T-helper 2 cell treated with Interferon-gamma antibody and Interleukin-4, amounts not matched to agents 5 μg/mL and 100 μg/mL, for 36 hours (primary cell): Measurements from ENCODE around the gene NPIPA5.
"Not testable (repeated sequence)": the region's sequence is repeated elsewhere in the genome, so short reads cannot be mapped to it uniquely, and the experiment has no call there.

Source experiments
- DNase-seq: peaks from one replicate; pipeline ENCODE4 v3.0.0; 2021; ENCODE audit warnings: low spot score
- H3K27ac Mint-ChIP-seq: one replicate; pipeline ENCODE4 v1.8.0; 2021; ENCODE audit warnings: mild to moderate bottlenecking, mixed read lengths
- H3K27me3 Mint-ChIP-seq: one replicate; pipeline ENCODE4 v1.8.0; 2021; ENCODE audit warnings: low read depth, mixed read lengths
- H3K36me3 Mint-ChIP-seq: one replicate; pipeline ENCODE4 v1.8.0; 2021; ENCODE audit warnings: low read depth, mixed read lengths
- H3K4me1 Mint-ChIP-seq: one replicate; pipeline ENCODE4 v1.8.0; 2021; ENCODE audit warnings: low read depth, mixed read lengths
- H3K4me3 Mint-ChIP-seq: one replicate; pipeline ENCODE4 v1.8.0; 2022; ENCODE audit warnings: mild to moderate bottlenecking, moderate library complexity, mixed read lengths
- H3K9me3 Mint-ChIP-seq: one replicate; pipeline ENCODE4 v1.8.0; 2021; ENCODE audit warnings: mixed read lengths

Gene NPIPA5

DNA sequence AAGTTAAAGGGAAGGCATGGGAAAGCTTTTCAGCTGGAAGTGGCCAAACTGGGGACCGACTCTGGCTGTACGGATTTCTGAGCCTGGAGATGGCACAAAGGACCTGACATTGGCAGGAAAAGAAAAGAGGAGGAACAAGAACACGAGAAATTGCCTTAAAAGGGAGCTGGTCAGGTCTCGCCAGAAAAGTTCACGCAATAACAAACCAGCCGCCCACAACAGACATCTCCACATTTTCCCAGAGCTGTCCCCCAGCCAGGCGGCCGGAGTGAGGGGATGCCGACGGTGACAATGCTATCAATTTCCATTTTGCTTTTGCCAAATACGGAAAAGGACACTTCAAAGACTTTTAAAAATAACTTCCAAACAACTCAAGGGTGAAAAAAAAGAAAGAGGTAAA lies 26.8 kb downstream of the NPIPA5 start:
- not testable (repeated sequence) for H3K9me3 Mint-ChIP-seq, H3K36me3 Mint-ChIP-seq, H3K4me3 Mint-ChIP-seq, DNase-seq, H3K4me1 Mint-ChIP-seq, H3K27ac Mint-ChIP-seq, H3K27me3 Mint-ChIP-seq

DNA sequence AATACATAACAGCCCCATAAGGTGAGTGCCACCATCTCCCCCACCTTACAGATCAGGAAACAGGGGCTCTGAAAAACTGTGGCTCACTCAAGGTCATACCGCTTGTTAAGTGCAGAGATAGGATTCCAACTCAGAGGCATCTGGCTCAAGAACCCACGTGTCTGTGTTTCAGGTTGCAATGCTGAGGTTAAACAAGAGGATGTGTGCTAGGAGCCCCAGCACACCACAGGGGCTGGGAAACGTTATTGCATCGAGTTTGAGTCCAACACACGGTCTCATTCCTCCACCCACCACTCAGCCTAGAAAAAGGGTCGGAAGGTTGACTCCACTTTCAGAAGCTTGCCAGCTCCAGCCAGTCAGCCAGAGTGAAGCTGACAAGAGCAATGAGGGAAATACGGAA lies 29.4 kb downstream of the NPIPA5 start:
- H3K27me3 Mint-ChIP-seq, H3K27ac Mint-ChIP-seq, DNase-seq, H3K9me3 Mint-ChIP-seq, H3K4me3 Mint-ChIP-seq, H3K36me3 Mint-ChIP-seq, H3K4me1 Mint-ChIP-seq: not testable (repeated sequence)

DNA sequence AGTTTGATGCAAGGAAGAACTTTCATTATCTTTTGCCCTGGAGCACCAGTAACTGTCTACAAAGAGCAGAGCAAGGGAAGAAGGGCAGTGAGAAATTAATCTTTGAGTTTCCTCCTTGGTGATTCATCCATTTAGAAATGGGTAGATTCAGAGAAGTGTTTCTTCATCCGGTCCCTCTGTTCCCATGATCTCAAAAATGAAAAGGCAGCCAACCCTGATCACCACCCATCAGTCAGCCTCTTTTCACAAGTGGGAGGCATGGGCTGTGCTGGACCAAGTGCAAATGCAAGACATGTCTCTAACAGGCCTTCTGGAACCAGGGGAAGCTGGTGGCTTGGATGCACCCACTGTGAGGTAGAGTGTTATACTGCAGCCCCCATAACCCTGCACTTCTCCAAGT lies 35.8 kb downstream of the NPIPA5 start:
- not testable (repeated sequence) for H3K4me1 Mint-ChIP-seq, H3K36me3 Mint-ChIP-seq, DNase-seq, H3K27me3 Mint-ChIP-seq, H3K9me3 Mint-ChIP-seq, H3K27ac Mint-ChIP-seq, H3K4me3 Mint-ChIP-seq

DNA sequence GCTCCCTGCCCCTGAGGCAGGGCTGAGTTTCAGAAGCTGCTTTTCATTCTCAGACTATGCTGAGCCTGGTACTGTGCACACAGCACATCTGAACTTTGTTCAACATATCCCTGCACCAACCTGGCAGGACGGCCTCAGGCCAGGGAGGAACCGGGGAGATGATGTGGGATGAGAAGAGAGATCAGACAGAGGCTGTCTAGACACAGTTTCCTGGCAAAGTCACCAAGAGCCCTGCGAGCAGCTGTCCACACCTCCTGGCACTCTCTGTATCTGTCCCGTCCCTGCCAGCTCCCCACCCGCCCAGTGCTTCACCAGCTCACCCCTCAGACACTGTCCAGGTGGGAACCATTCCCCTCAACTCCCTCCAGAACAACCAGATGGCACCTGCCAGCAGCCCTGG lies 39.1 kb downstream of the NPIPA5 start:
- not testable (repeated sequence) for H3K36me3 Mint-ChIP-seq, H3K4me1 Mint-ChIP-seq, H3K4me3 Mint-ChIP-seq, DNase-seq, H3K27me3 Mint-ChIP-seq, H3K27ac Mint-ChIP-seq, H3K9me3 Mint-ChIP-seq

DNA sequence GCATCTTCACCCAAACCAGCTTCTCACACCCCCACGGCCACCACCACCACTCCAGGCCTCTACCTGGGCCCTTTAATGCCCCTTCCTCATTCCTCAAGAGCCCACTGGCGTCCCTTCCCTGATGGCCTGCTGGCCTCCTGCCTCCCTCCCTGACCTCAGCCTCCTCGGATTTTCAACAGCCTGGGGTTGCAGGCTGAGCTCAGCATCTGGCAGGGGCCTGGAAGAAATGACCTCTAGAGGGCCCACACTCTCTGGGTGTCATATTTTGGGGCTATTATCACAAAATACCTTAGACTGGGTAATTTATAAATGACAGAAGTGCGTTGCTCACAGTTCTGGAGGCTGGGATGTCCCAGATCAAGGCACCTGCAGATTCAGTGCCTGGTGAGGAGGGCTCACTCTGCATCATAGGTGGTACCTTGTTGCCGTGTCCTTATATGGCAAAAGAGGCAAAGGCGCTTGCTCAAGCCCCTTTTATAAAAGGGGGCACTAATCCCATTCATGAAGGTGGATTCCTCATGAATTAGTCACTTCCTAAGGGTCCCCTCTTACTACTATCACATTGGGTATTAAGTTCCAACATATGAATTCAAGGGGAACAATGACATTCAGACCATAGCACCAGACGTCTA lies 40.0 kb downstream of the NPIPA5 start:
- DNase-seq, H3K9me3 Mint-ChIP-seq, H3K27me3 Mint-ChIP-seq, H3K36me3 Mint-ChIP-seq, H3K27ac Mint-ChIP-seq, H3K4me1 Mint-ChIP-seq, H3K4me3 Mint-ChIP-seq: not testable (repeated sequence)

DNA sequence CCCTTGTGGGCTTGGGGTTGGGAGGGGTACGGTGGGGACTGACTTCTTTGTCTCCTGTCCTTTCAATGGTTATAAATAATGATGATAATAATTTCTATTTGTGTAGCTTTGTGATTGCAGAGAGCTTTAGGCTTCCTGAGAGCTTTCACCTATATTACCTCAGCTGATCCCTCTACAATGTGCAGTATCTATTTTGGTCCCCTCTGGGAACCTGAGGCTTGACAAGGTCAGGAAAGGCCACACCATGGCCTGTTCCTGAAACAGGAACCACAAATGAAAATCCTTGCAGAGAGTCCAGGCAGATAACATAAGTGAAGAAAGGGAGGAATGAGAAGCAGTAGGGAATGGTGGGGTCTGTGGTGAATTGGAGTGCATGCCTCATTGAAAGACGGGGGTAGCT lies 42.5 kb downstream of the NPIPA5 start:
- H3K27ac Mint-ChIP-seq, H3K4me1 Mint-ChIP-seq, H3K9me3 Mint-ChIP-seq, H3K36me3 Mint-ChIP-seq, H3K27me3 Mint-ChIP-seq, DNase-seq, H3K4me3 Mint-ChIP-seq: not testable (repeated sequence)

DNA sequence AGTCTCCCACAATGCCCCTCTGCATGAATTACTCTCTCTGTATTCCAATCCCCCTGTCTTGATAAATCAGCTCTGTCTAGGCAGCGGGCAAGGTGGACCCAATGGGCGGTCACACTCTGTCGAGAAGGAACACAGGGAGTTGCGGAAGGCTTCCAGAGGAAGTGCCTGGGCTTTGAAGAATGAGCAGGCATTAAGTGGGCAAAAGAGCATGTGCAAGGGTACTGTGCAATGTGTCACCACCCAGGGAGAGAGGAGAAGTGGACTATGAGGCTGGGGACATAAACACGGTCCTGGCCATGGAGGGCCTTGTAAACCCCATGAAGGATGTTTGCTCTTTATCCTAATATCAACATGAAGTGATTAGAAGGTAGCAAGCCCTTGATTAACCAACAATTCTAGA lies 44.1 kb downstream of the NPIPA5 start:
- H3K27me3 Mint-ChIP-seq, H3K36me3 Mint-ChIP-seq, H3K4me1 Mint-ChIP-seq, H3K27ac Mint-ChIP-seq, H3K4me3 Mint-ChIP-seq, H3K9me3 Mint-ChIP-seq, DNase-seq: not testable (repeated sequence)

DNA sequence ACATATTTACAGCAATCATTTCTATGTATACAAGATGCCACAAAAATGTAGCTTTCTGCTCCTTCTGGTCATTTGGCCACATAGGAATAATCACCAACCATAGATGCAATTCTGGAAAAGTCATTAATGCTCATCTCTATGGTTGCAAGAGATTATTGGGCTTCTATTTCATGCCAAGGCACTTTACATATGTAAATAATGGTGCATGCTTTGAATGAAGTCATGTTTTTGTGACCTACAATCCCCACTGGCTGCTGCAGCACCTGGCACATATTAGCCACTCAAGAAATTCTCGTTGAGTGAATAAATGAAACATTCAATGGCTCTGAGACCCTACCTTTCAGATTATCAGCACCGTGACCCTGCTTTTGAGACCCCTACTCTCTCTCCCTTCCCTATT lies 47.1 kb downstream of the NPIPA5 start:
- H3K27ac Mint-ChIP-seq, H3K4me3 Mint-ChIP-seq, DNase-seq, H3K9me3 Mint-ChIP-seq, H3K27me3 Mint-ChIP-seq, H3K4me1 Mint-ChIP-seq, H3K36me3 Mint-ChIP-seq: not testable (repeated sequence)

DNA sequence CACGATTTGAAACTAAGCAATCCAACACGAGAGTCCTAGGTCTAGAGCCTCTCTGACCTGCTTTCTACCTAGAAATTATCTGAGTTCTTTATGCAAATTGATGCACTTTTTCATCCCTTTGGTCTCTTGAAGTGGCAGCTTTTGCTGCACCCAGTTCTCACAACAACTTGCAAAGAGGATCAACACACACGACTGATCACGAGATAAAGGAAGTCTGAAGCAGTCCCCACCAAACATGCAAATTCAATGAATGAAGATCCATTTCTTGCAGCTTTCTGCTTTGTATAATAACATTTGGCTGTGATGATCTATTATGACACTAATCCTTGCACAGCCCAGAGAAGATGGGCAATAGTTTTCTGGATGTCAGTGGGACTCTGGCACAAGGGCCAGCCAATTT lies 53.1 kb downstream of the NPIPA5 start:
- DNase-seq, H3K4me3 Mint-ChIP-seq, H3K36me3 Mint-ChIP-seq, H3K4me1 Mint-ChIP-seq, H3K27ac Mint-ChIP-seq, H3K27me3 Mint-ChIP-seq, H3K9me3 Mint-ChIP-seq: not testable (repeated sequence)

DNA sequence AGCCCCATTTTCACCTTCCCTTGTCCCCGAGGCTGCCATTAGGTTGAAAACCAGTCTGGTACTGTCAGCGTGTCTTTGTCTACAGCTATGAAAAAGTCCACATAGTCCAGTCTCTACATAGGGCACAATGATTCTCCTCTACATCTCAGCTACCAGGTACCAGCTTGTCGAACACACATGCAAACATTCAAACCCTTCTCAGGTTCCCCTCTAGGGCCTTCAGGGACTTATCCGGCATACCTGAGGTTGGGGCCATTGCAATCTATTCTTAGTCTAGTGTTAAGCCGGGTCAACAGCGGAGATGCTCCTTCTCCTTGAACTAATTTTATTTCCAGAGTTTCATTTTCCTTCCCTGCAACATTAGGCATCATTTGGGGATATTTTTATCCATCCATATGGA lies 54.7 kb downstream of the NPIPA5 start:
- not testable (repeated sequence) for H3K27me3 Mint-ChIP-seq, H3K27ac Mint-ChIP-seq, H3K9me3 Mint-ChIP-seq

DNA sequence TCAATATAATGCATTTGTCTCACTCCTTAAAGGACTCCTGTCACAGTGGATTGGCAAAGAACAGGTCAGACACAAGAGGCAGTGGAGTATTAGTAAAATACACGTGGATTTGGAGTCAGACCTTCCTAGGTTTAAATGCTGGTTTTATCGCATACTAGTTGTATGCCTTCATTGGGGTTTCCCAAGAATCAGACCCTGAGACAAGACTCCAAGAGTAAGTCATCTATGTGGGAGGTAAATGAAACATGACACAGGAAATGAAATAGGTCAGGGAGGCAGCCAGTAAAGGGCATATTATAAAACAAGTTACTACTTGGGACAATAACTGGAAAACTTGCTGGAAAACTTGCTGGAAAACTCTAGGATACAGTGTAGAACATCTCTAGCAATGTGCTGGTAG lies 56.9 kb downstream of the NPIPA5 start:
- not testable (repeated sequence) for H3K27me3 Mint-ChIP-seq, DNase-seq, H3K4me1 Mint-ChIP-seq, H3K36me3 Mint-ChIP-seq, H3K27ac Mint-ChIP-seq, H3K9me3 Mint-ChIP-seq, H3K4me3 Mint-ChIP-seq

More for the DNA sequence above, 54.7 kb downstream of the NPIPA5 start:
- H3K4me1 Mint-ChIP-seq, H3K36me3 Mint-ChIP-seq, DNase-seq, H3K4me3 Mint-ChIP-seq: not testable (repeated sequence)

DNA sequence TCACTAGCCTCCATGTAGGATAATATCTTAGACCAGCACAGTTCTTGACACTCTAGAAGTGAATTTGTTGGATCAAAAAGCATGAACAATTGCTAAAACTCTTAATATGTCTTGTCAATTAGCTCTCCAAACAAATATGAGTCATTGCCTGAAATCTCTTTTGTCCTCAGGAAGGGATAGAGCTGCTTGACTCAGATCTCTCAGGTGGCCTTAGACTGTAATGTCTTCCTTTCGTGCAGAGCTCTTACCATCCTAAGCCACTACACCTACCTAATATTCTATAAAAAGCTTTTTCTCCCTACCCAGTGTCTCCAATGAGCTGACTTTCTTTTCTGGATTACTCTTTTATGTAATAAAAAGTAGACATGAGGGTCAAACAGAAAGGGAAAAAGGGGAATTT lies 63.5 kb downstream of the NPIPA5 start:
- not testable (repeated sequence) for H3K4me3 Mint-ChIP-seq, H3K9me3 Mint-ChIP-seq, H3K4me1 Mint-ChIP-seq, H3K36me3 Mint-ChIP-seq, H3K27ac Mint-ChIP-seq, DNase-seq, H3K27me3 Mint-ChIP-seq
